Omental fat pad (tissue), 4 donors: ENCODE measurements around the gene EIF4E2. TPM values are rescaled to one million over a fixed set of nuclear protein-coding genes. Genes with fewer than 3 reads are reported as not detected.

ENCODE experiments used
- ATAC-seq: fragments of 150-250 bp; one replicate; pipeline ENCODE4 v1.9.1; 2016; ENCODE audit warnings: mild to moderate bottlenecking, moderate library complexity; ENCODE audit not compliant: low FRiP score
- DNase-seq: peaks from one replicate; pipeline ENCODE4 v3.0.0-alpha.2; 2019; ENCODE audit warnings: low spot score
- total RNA-seq, 4 donors: library from RNA; depleted of rRNA; stranded (reverse); fragments of >200 nt; gene quantifications; one replicate each; pipeline ENCODE4 v1.1.0, GENCODE V29; 2016
- TF ChIP-seq, protein P1 (sequence below), 3 donors: fragments of 450-650 bp; IDR thresholded peaks; one replicate each; pipeline ENCODE4 v1.5.1; 2016 to 2017; ENCODE audit warnings: antibody characterized with exemption in 3 of 3, mild to moderate bottlenecking in 3 of 3, moderate library complexity in 2 of 3

EIF4E2 gene
- total RNA-seq, 4 donors from 2014 or later, result 32.2 to 45.4 (median 37.8) TPM

DNA sequence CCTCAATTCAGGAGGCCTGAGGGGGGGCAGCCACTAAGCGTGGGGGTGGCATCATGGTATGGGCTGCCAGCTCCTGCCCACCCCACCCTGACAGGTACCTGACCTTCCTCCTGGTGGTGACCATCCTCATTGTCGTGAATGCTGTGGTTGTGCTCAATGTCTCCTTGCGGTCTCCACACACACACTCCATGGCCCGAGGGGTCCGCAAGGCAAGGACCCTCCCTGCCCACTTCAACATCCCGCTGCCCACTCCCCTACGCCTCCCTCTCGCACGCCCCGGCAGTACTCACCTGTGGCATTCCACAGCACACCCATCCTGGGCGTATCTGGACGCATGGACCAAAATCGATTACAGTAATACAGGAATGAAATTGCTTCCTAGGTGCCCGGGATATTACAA lies 7.0 kb upstream of the EIF4E2 start:
- TF ChIP-seq, protein P1, sequence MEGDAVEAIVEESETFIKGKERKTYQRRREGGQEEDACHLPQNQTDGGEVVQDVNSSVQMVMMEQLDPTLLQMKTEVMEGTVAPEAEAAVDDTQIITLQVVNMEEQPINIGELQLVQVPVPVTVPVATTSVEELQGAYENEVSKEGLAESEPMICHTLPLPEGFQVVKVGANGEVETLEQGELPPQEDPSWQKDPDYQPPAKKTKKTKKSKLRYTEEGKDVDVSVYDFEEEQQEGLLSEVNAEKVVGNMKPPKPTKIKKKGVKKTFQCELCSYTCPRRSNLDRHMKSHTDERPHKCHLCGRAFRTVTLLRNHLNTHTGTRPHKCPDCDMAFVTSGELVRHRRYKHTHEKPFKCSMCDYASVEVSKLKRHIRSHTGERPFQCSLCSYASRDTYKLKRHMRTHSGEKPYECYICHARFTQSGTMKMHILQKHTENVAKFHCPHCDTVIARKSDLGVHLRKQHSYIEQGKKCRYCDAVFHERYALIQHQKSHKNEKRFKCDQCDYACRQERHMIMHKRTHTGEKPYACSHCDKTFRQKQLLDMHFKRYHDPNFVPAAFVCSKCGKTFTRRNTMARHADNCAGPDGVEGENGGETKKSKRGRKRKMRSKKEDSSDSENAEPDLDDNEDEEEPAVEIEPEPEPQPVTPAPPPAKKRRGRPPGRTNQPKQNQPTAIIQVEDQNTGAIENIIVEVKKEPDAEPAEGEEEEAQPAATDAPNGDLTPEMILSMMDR (IDR thresholded peaks at IDR 0.05), result no peak
- DNase-seq (no peak), ATAC-seq (no peak)

DNA sequence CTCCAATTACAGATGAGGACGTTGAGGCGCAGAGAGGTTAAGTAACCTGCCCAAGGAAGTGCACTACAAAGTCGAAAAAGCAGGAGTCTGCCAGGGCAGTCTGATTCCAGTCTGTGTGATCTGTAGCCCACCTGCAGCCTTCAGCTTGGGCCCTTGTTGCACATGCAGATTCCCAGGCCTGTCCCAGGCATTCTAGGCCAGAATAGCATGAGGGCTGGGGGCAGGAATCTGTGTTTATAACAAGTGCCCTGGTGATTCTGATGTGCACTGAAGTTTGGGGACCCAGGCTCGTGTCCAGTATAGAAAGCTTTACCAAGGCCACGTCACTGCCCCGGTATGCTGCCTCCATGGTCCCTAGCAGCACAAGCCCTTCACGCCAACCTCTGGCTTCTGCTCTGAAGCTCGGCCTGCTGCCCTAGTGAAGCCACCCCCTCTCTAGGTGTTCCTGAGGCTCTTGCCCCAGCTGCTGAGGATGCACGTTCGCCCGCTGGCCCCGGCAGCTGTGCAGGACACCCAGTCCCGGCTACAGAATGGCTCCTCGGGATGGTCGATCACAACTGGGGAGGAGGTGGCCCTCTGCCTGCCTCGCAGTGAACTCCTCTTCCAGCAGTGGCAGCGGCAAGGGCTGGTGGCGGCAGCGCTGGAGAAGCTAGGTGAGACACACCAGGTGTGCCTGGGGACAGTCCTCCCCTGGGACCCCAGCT lies 6.4 kb upstream of the EIF4E2 start:
- no peak for ATAC-seq
- TF ChIP-seq, protein P1 (IDR thresholded peaks at IDR 0.05), result no peak
- no peak for DNase-seq

DNA sequence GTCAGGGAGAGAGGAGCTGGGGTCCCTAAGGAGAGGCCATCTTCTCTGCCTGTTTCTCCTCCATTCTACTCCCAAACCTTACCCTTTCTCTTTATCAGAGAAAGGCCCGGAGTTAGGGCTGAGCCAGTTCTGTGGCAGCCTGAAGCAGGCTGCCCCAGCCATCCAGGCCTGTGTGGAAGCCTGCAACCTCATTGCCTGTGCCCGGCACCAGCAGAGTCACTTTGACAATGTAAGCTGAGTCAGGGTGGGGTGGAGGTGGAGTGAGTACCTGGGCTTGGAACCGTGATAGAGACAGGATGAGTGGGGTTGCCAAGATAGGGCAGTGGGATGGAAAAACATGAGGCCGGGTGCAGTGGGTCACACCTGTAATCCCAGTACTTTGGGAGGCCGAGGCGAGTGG lies 5.8 kb upstream of the EIF4E2 start:
- ATAC-seq, result no peak
- TF ChIP-seq, protein P1 (IDR thresholded peaks at IDR 0.05), result no peak
- no peak for DNase-seq

DNA sequence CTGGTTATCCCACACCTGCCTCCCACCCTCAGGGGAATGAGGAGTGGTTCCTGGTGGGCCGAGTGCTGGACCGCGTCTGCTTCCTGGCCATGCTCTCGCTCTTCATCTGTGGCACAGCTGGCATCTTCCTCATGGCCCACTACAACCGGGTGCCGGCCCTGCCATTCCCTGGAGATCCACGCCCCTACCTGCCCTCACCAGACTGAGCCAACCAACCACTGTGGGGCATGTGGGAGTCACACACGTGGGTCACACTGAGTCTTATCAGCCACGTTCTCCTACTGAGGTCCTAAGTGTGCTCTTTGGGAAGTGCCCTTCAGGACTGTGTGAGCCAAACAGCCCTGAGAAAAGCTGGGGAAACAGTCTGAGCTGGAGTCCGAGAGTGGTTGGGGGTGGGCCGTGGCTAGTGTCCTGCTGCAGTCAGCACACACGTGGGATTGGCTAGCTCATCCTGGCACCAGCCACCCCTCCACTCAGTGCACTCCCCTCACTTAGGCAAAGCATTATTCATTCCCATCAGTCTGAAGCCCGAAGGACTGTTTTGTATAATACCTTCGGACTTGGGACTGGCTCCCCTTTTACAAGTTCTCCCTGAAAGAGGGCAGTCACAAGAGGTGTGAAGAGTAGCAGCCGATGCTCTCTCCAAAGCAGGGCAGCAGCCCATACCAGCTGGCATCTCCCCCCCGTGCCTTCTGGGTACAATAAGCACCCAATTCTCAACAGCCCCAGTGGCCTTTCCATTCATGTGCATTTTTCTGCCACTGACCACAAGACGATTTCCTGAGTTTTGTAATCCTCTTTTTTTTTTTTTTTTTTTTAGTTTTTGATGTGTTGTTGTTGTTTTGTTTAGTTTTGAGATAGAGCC lies 4.7 kb upstream of the EIF4E2 start:
- ATAC-seq, result no peak
- DNase-seq, result no peak
- TF ChIP-seq, protein P1 (IDR thresholded peaks at IDR 0.05), result no peak

DNA sequence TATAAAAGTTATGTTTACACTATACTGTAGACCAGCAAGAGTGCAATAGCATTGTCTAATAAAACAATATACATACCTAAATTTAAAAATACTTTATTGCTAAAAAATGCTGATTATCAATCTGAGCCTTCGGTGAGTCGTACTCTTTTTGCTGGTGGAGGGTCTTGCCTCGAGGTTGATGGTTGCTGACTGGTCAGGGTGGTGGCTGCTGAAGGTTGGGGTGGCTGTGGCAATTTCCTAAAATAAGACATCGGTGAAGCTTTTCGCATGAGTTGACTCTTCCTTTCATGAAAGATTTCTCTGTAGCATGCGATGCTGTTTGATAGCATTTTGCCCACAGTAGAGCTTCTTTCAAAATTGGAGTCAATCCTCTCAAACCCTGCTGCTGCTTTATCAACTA lies 2.5 kb upstream of the EIF4E2 start:
- ATAC-seq, result no peak
- TF ChIP-seq, protein P1 (IDR thresholded peaks at IDR 0.05), result no peak
- no peak for DNase-seq

DNA sequence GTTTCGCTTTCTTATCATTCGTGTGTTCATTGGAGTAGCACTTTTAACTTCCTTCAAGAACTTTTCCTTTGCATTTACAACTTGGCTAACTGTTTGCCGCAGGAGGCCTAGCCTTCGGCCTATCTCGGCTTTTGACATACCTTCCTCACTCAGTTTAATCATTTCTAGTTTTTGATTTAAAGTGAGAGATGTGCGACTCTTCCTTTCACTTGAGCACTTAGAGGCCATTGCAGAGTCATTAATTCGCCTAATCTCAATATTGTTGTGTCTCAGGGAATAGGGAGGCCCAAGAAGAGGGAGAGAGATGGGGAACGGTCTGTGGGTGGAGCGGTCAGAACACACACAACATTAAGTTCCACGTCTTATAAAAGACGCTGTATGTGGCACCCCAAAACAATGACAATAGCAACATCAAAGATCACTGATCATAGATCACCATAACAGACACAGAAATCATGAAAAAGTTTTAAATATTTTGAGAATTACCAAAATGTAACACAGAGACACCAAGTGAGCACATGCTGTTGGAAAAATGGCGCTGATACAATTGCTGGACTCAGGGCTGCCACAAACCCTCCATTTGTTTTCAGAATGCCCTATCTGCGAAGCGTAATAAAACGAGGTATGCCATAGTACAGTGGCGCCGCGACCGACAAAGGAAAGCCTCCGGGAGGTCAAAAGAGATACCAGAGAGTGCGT lies 685 bp upstream of the EIF4E2 start:
- DNase-seq (no peak), ATAC-seq (peak; percentile 43)
- TF ChIP-seq, protein P1 (IDR thresholded peaks at IDR 0.05), result no peak
